NCI-H146 (cell line): ENCODE results near the gene FSIP1.
A peak's percentile ranks its signal among the peaks of the same experiment; 100 is the strongest.

Experiments
- DNase-seq: peaks from one replicate; lab custom pipeline; 2025; lab: John Stamatoyannopoulos, UW

Gene FSIP1

DNA sequence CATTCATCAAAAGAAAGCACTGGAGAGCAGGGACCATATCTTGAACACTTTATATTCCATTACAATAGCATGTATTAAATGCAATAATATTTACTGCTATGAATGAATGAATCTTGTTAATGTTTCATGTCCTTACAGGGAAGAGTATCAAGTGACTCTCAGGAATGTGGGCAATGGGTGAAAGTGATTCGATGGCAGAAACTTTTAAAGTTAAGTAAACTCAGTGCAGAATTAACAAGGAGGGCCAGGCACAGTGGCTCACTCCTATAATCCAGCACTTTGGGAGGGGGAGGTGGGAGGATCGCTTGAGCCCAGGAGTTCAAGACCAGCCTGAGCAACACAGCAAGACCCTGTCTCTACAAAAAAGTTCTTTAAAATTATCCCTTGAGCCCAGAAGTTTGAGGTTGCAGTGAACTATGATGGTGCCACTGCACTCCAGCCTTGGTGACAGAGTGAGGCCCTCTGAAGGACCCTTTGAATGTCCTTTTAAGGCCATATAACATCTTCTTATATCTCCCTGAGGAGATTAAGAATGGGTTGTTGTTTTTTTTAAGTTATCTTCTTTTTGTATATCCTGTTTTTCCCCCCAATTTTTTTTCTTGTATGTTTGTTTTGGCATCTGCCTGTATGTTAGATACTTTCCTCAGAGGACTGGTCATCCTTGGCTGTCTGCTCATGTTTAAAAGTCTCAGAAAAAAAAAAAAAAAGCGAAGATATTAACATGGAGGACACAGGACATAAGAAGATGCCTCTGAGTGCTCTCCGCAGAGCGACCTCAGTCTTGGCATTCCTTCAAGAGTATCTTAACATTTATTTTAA is 9.6 kb upstream of the FSIP1 start:
- DNase-seq = no peak

DNA sequence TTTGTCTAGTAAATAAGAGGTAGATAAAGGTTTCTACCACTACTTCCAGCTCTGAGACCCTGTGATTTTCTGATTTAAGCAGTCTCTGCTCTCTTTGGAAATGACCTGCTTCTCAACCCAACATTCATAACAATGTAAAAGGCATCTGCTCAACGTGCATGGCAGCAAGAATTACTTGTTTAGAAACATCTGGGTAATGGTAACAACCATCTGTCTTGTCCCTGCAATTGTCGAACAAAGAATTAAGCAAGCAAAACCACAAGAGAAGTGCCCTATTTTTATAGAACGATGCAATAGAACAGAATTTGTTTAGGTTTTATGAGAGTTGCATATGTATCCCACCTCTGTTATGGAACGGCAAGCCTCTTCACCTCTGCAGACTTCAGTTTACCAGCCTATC is 7.1 kb upstream of the FSIP1 start:
- no peak for DNase-seq

DNA sequence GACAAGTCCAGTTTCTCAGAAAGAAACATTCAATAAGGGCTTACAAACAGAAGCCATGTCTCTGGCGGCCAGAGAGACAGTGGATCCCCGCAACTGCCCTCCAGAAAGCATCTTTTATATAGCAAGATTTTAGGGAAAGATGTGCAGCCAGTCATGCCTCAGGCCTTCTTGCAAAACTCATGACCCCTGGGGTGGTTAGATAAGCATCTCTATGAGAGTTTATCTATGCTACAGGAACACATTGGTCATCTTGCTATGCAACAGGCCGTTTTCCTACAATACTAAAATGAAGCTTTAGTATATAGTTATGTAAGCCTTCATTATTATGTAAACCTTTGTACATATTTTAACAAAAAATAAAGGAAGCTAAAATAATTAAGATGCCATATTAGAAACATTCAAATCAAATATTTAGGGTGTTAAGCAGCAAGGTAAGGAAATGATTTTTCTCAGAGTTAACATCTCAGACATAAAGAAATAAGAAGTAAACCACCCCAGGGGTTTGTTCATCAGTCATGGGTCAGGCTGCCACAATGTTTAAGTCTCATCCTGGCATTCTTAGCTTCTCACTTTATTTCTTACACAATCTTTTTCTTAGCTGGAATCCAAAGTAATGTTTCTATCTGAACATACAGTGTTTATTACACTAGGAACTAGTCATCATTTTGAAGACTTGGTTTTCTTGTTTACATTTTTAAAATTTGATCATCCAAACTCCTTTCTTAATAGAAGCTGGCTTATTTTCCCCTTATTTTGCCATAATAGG is 6.3 kb upstream of the FSIP1 start:
- no peak for DNase-seq

- DNase-seq = no peak
Measured at GRCh38 chr15:39788108-39788507, 5.5 kb upstream of the FSIP1 start.

GRCh38 chr15:39787479-39787878 is 4.8 kb upstream of the FSIP1 start:
- no peak for DNase-seq

- peak; percentile 41 for DNase-seq
Measured at GRCh38 chr15:39786447-39787056, 3.9 kb upstream of the FSIP1 start.

GRCh38 chr15:39785841-39786240 is 3.2 kb upstream of the FSIP1 start:
- DNase-seq = no peak

GRCh38 chr15:39785139-39785538 is 2.5 kb upstream of the FSIP1 start:
- no peak for DNase-seq

GRCh38 chr15:39784638-39785037 is 2.0 kb upstream of the FSIP1 start:
- no peak for DNase-seq

GRCh38 chr15:39784125-39784524 is 1.5 kb upstream of the FSIP1 start:
- DNase-seq = no peak

GRCh38 chr15:39783244-39783820 is 691 bp upstream of the FSIP1 start:
- DNase-seq = peak; percentile 33

DNA sequence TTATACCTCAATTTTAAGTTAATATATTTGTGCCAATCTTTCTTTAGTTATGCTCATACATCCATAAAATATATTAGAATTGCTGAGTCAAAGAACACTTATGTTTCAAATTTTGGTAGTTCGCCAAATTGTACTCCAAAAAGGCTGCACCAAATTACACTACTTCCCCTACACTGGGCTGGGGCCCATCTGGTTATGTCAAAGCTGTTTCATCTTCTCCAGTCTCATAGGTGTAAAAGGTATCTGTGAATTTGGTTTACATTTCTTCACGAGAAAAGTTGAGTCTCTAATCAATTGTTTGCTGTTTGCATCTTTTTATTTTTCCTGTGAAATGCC is 706 bp downstream of the FSIP1 start:
- no peak for DNase-seq

GRCh38 chr15:39781147-39781966 is 1.3 kb downstream of the FSIP1 start:
- no peak for DNase-seq

GRCh38 chr15:39778021-39778420 is 4.6 kb downstream of the FSIP1 start:
- DNase-seq = peak; percentile 15

DNA sequence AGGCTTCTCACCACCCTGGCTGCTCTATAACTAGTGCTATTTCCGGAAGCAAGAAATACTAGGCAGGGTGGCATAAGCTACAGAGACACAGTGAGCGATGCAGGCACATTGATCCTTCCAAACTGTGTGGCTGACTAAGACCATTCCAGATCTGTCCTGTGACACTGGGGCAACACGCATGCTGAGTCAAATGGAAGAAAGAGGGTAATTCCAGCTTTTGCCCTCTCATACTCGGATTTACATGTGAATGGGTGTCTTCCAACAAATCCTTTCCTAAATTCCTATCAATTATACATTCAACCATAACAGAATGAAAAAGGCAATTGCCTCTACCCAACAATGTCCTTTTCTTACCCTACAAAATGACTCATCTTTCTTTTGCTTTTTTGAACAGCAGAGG is 5.1 kb downstream of the FSIP1 start:
- no peak for DNase-seq

GRCh38 chr15:39776068-39776467 is 6.6 kb downstream of the FSIP1 start:
- no peak for DNase-seq

- DNase-seq = no peak
Measured at GRCh38 chr15:39774688-39775267, 7.9 kb downstream of the FSIP1 start.

DNA sequence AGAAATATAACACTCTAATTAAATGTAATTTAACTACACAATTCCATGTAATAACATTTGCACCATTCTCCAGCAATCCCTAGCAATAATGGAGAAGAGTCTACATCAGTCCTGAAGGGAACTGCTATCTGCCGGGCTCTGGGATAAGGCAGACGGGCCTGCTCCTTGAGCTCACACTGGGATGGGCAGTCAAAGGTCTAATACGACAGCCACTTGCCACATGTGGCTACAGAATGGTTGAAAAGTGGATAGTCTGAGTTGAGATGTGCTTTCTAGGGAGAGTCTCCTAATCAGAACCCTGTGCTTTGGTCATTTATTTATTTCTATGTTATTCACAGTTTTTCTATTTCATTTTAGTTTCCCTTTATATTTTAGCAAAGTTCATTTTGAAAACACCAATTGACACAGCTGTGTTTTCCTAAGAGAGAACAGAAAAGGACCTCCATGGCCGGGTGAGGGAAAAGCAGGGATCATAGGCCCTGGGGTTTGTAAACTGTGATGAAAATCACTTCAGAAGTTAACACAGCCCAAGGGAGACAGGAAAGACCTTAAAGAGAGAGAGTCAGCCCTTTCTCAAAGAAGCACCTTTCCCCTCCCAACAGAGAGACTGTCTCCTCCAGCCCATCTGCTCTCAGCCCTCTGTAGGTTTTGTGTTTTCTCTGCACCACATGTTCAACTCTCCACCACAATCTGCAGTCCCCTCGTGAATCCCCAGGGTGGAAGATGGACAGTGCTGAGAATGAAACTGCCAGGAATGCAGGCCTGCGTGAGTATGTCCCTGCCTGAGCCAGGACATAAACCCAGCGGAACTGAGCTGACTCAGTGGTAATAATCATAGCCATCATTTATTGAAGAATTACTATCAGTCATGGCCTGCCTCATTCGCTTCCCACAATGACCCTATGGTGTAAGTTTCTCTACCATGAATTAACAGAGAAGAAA is 11.6 kb downstream of the FSIP1 start:
- no peak for DNase-seq

DNA sequence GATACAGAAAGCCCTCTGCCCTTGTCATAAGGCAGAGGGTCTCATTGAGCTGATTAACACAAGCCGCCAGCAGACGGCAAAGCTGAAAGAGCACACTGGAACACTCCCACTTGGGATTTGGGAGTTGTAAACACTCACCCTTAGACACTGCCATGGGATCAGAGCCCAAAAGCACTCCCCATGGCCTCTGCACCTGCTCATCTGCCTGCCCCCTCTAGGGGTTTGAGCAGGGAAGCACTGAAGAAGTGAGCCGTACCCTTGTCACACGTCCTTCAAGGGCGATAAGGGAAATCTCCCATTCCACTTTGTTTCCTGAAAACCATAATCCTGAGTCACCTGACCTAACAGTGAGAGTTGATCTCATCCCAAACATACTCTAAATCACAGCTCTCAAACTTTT is 14.7 kb downstream of the FSIP1 start:
- no peak for DNase-seq

- DNase-seq = no peak
Measured at GRCh38 chr15:39761006-39761405, 21.6 kb downstream of the FSIP1 start.
